Stimulated activated CD4-positive, alpha-beta T cell treated with anti-CD3 and anti-CD28 coated beads, TNF-alpha, amount 100 ng/mL, for 4 hours (primary cell): ENCODE measurements around the gene ITGA5.

ENCODE experiments used
- DNase-seq, 3 experiments: peaks; one replicate each; pipeline ENCODE4 v3.0.0-alpha.2; 2020; ENCODE audit warnings: low read depth in 3 of 3

ITGA5 gene

GRCh38 chr12:54352891-54353874 is 65.9 kb downstream of the ITGA5 start:
- no peak for DNase-seq

- DNase-seq: peak in 2 of 3 experiments; percentile 27 to 29
Observed at GRCh38 chr12:54352022-54352531, 67.0 kb downstream of the ITGA5 start.

- no peak for DNase-seq
Observed at GRCh38 chr12:54351341-54351740, 67.7 kb downstream of the ITGA5 start.

- no peak for DNase-seq
Observed at GRCh38 chr12:54350743-54351142, 68.3 kb downstream of the ITGA5 start.

- DNase-seq: no peak
Observed at GRCh38 chr12:54349679-54350078, 69.4 kb downstream of the ITGA5 start.

GRCh38 chr12:54349036-54349435 is 70.0 kb downstream of the ITGA5 start:
- DNase-seq: no peak
